ENCODE measurements around the gene ZSCAN29. TPM values are rescaled to one million over a fixed set of nuclear protein-coding genes. Genes with fewer than 3 reads are reported as not detected.

Gene ZSCAN29
- total and polyA plus RNA-seq, 2 experiments from 2014 or later = 5.8 to 18.7 TPM

DNA sequence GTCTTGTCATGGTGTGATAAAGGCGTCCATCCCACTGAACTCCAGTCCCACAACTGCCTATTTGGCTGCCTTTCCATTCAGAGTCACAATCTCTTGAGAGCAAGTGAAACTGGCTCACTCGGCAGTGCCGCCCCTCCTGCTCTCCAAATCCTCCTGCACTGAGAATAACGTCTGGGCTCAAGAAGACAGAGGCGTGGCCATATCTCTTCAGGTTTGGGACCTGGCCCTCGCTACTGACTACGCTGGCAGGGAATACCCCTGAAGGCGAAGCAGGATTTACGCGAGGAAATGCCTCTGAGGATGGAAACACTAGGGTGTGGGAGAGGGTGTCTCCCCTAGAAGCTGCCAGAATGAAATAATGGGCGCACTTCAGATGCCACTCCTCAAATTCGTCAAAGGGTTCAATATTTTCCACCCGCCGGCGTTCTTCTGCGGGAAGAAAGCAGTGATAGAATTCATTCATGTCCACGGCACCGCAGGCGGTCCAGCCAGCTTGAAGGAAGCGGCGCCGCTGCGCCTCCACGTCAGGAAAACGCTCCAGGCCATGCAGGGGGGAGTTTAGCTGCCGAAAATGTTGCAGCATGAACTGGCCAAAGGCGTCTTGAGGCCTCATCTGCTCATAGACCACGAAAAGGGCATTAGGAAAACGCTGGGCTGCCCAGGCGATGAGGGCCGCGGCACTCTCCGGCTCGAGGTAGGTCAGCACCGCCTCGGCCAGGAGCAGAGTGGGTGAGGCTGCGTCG, 41.5 kb downstream of the ZSCAN29 start:
- Histone ChIP-seq H3K4me1 (ENCODE audit: insufficient read depth) (peaks cover 16% of the 10 kb centered on the region), H2AFZ (peak overlapping the region; percentile 96), H3K27me3 (replicated peaks; ENCODE audit: insufficient read depth) (no peaks in the 10 kb centered on the region), H3K27ac (peak overlapping the region; percentile 79), H3K9me3 (ENCODE audit: low read depth) (no peaks in the 10 kb centered on the region), H3K79me2 (ENCODE audit: insufficient read depth) (peaks cover 26% of the 10 kb centered on the region), H3K36me3 (ENCODE audit: low read depth) (0 out of 2 replicates have a peak, but pooled peaks cover 6% of the 10 kb centered on the region), H3K4me2 (ENCODE audit: unreplicated experiment) (peak overlapping the region; percentile 69), H3F3A (ENCODE audit: insufficient read depth) (0 out of 2 replicates have a peak, but pooled peaks cover 8% of the 10 kb centered on the region), H3K9me2 (ENCODE audit: insufficient read depth) (no peaks in the 10 kb centered on the region), H3K9ac (peak overlapping the region; percentile 83), H4K20me1 (ENCODE audit: insufficient read depth) (no peaks in the 10 kb centered on the region), H3K4me3 (peak overlapping the region; percentile 78)
- TF ChIP-seq EZH2 (IDR thresholded peaks at IDR 0.05; ENCODE audit: insufficient read depth, poor library complexity, severe bottlenecking) (no peak), EZH2phosphoT487 (IDR thresholded peaks at IDR 0.05; ENCODE audit: insufficient read depth, low read depth) (no peak)
- peak; percentile 79 for DNase-seq
- 18 to 25% methylated on average over 29 to 38 of the region's 38 CpGs for WGBS, 2 experiments (ENCODE audit: low coverage in 1 of 2, low lambda C conversion rate in 2 of 2, missing lambda C conversion rate in 2 of 2)
- in situ Hi-C loops (cut with MboI) = no loop called here

DNA sequence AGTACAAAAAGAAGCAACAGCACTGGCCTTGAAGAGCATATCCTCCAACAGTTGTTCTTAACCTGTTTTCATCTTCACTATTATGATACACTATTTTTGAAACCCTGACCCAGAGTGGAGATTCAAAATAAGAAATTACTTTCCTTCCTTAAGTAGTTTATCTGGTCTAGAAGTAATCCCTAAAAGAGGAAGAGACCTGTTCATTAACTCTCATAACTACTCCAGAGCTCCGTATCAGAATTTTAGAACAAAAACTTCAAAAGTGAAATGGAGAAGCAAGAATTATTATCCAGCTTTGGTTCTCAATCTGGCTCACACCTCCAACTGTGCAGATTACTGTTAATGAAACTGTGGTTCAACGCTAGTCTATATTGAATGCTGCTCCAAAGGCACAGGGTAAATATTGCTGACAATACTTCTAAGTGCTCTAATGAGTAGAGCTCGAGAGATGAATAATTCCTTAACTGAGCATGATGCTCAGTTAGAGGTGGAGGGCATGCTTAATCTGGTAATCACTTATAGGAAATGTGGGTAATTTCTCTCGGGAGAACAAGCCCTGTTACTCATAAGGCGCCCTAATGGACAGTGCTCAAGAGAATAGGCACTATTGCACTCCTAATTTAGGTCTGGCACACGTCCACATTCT, 45.7 kb downstream of the ZSCAN29 start:
- Histone ChIP-seq H3K27ac (no peak overlapping the region), H3K36me3 (ENCODE audit: low read depth) (no peaks in the 10 kb centered on the region), H3K9me3 (ENCODE audit: low read depth) (no peaks in the 10 kb centered on the region), H3F3A (ENCODE audit: insufficient read depth) (0 out of 2 replicates have a peak, but pooled peaks cover 8% of the 10 kb centered on the region), H3K9me2 (ENCODE audit: insufficient read depth) (no peaks in the 10 kb centered on the region), H4K20me1 (ENCODE audit: insufficient read depth) (no peaks in the 10 kb centered on the region), H3K27me3 (replicated peaks; ENCODE audit: insufficient read depth) (no peaks in the 10 kb centered on the region; the same call in 1 of the 2 replicates), H3K4me2 (ENCODE audit: unreplicated experiment) (no peak overlapping the region), H3K4me3 (no peak overlapping the region), H3K9ac (no peak overlapping the region), H3K79me2 (ENCODE audit: insufficient read depth) (peaks cover 19% of the 10 kb centered on the region), H2AFZ (no peak overlapping the region), H3K4me1 (ENCODE audit: insufficient read depth) (peaks cover 10% of the 10 kb centered on the region)
- WGBS, 2 experiments (ENCODE audit: low coverage in 1 of 2, low lambda C conversion rate in 2 of 2, missing lambda C conversion rate in 2 of 2) = 55 to 65% methylated on average over 6 of the region's 6 CpGs
- in situ Hi-C loops (cut with MboI) = no loop called here
- TF ChIP-seq EZH2phosphoT487 (IDR thresholded peaks at IDR 0.05; ENCODE audit: insufficient read depth, low read depth) (no peak), EZH2 (IDR thresholded peaks at IDR 0.05; ENCODE audit: insufficient read depth, poor library complexity, severe bottlenecking) (no peak)
- DNase-seq = no peak

DNA sequence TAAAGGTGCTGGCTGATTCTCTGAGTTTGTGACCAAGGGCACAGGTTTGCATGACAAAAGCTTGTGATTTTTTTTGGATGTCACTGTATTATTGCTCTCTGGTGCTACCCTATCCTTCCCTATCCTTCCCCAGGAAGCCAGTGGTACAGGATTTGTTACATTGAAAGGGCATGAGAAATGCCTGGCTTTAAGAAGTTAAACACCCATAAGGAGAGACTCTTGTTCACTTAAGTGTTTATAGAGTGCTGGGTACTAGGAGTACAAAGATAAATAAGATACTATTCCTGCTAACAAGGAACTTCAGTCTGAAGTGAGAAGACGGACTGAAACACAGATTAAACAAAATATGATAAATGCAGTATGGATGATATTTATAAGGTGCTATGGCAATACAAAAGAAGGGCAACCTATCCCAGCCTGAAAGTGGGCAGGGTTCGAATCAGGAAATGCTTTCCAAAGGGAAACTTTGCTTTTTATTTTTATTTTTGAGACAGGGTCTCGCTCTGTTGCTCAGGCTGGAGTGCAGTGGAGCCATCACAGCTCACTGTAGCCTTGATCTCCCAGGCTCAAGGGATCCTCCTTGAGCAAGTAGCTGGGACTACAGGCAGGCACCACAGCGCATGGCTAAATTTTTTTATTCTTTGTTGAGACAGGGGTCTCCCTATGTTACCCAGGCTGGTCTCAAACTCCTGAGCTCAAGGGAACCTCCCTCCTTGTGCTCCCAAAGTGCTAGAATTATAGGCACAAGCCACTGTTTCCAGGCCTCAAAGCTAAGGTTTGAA, 51.7 kb downstream of the ZSCAN29 start:
- no peaks in the 10 kb centered on the region for H3K9me3 ChIP-seq (ENCODE audit: low read depth)
- no peak overlapping the region for H2AFZ ChIP-seq
- no peak overlapping the region for H3K27ac ChIP-seq
- TF ChIP-seq EZH2phosphoT487 (IDR thresholded peaks at IDR 0.05; ENCODE audit: insufficient read depth, low read depth) (no peak), EZH2 (IDR thresholded peaks at IDR 0.05; ENCODE audit: insufficient read depth, poor library complexity, severe bottlenecking) (no peak)
- H3F3A ChIP-seq (ENCODE audit: insufficient read depth) = no peaks in the 10 kb centered on the region
- H3K4me3 ChIP-seq = no peak overlapping the region
- no peak overlapping the region for H3K9ac ChIP-seq
- DNase-seq = no peak
- no peaks in the 10 kb centered on the region for H3K79me2 ChIP-seq (ENCODE audit: insufficient read depth)
- no peaks in the 10 kb centered on the region for H3K9me2 ChIP-seq (ENCODE audit: insufficient read depth)
- no peaks in the 10 kb centered on the region for H3K4me1 ChIP-seq (ENCODE audit: insufficient read depth)
- H3K4me2 ChIP-seq (ENCODE audit: unreplicated experiment) = no peak overlapping the region
- in situ Hi-C loops (cut with MboI) = no loop called here
- H4K20me1 ChIP-seq (ENCODE audit: insufficient read depth) = no peaks in the 10 kb centered on the region
- H3K27me3 ChIP-seq (replicated peaks; ENCODE audit: insufficient read depth) = peaks cover 3% of the 10 kb centered on the region
- H3K36me3 ChIP-seq (ENCODE audit: low read depth) = no peaks in the 10 kb centered on the region
- 45% methylated on average over 4 of the region's 4 CpGs for WGBS, 2 experiments (ENCODE audit: low coverage in 1 of 2, low lambda C conversion rate in 2 of 2, missing lambda C conversion rate in 2 of 2)

DNA sequence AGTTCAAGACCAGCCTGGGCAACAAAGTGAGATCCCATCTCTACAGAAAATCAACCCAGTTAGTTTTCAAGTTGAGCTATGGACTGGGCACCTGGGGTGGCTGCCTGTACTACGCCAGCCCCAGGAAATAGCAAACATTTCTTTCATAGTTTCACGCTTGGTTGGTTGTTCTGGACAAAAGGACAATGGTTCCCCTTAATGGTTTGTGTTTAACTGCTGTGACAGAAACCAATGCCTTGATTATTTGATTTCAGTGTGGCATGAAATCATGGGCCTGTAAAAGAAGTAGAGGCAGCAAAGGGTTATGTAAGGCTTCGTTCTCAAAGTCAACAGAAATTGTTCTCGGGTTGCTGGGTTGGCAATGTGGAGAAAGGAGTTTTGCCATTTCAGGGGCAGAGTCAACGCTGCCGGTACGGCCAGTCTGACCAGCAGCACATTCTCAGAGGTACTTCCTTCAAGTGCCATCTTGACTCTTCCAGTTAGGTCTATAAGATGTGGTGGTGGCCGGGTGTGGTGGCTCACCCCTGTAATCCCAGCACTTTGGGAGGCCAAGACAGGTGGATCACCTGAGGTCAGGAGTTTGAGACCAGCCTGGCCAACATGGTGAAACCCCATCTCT, 53.2 kb downstream of the ZSCAN29 start:
- Histone ChIP-seq H3K4me3 (no peak overlapping the region), H3K9ac (no peak overlapping the region), H3K27ac (no peak overlapping the region), H3K4me1 (ENCODE audit: insufficient read depth) (no peaks in the 10 kb centered on the region), H3K4me2 (ENCODE audit: unreplicated experiment) (no peak overlapping the region), H3F3A (ENCODE audit: insufficient read depth) (no peaks in the 10 kb centered on the region), H3K9me2 (ENCODE audit: insufficient read depth) (no peaks in the 10 kb centered on the region), H3K36me3 (ENCODE audit: low read depth) (no peaks in the 10 kb centered on the region), H3K9me3 (ENCODE audit: low read depth) (no peaks in the 10 kb centered on the region), H2AFZ (no peak overlapping the region), H3K27me3 (replicated peaks; ENCODE audit: insufficient read depth) (peaks cover 3% of the 10 kb centered on the region), H3K79me2 (ENCODE audit: insufficient read depth) (no peaks in the 10 kb centered on the region), H4K20me1 (ENCODE audit: insufficient read depth) (no peaks in the 10 kb centered on the region)
- no peak for TF ChIP-seq EZH2phosphoT487 (IDR thresholded peaks at IDR 0.05; ENCODE audit: insufficient read depth, low read depth)
- no peak for TF ChIP-seq EZH2 (IDR thresholded peaks at IDR 0.05; ENCODE audit: insufficient read depth, poor library complexity, severe bottlenecking)
- DNase-seq = no peak
- 62 to 72% methylated on average over 8 of the region's 8 CpGs for WGBS, 2 experiments (ENCODE audit: low coverage in 1 of 2, low lambda C conversion rate in 2 of 2, missing lambda C conversion rate in 2 of 2)
- in situ Hi-C loops (cut with MboI) = no loop called here

Data from GM23248 (cell line).